ENCODE data around the gene TNNC2.

- TF ChIP-seq POLR2AphosphoS5 (IDR thresholded peaks at IDR 0.05; ENCODE audit: low read depth) (no peak), CTCF (IDR thresholded peaks at IDR 0.05; ENCODE audit: insufficient read depth, low read length) (no peak)
These were observed 30.7 kb upstream of the TNNC2 start for GRCh38 chr20:45857882-45858216.

All from HL-60 (cell line).